Testis (tissue), 3 donors: Measurements from ENCODE around the gene MPC1. TPM values are rescaled to one million over a fixed set of nuclear protein-coding genes. Genes with fewer than 3 reads are reported as not detected.

Source experiments
- DNase-seq: peaks from one replicate; pipeline ENCODE4 v3.0.0-alpha.2; 2019
- H3K27ac ChIP-seq, 2 donors: fragments of 200-600 bp; sonication (generic); one replicate each; pipeline ENCODE4 v1.5.1; 2019
- H3K27me3 ChIP-seq: fragments of 200-600 bp; sonication (generic); one replicate; pipeline ENCODE4 v1.5.1; 2019
- H3K36me3 ChIP-seq: fragments of 200-600 bp; sonication (generic); one replicate; pipeline ENCODE4 v1.5.1; 2017; ENCODE audit warnings: low read depth; ENCODE audit errors: missing control alignments
- H3K4me1 ChIP-seq: fragments of 200-600 bp; sonication (generic); one replicate; pipeline ENCODE4 v1.5.1; 2019
- H3K4me3 ChIP-seq, 2 donors: fragments of 200-600 bp; sonication (generic); one replicate each; pipeline ENCODE4 v1.5.1; 2017 to 2019
- H3K9me3 ChIP-seq: fragments of 200-600 bp; sonication (generic); one replicate; pipeline ENCODE4 v1.5.1; 2017
- POLR2A ChIP-seq: fragments of 450-650 bp; IDR thresholded peaks from one replicate; pipeline ENCODE4 v1.6.1; 2017; ENCODE audit warnings: antibody characterized with exemption, mild to moderate bottlenecking, moderate library complexity
- WGBS, 2 donors: methylation state at CpG; one replicate each; pipeline ENCODE4 v1.1.5; 2018; 5-methylcytosine and 5-hydroxymethylcytosine counted together
- intact Hi-C: fragments of 100-400 bp; cut with DNase I; formaldehyde crosslinking; loops from one replicate; pipeline ENCODE4 v1.15.1; 2023; ENCODE audit warnings: low total_unique reads
- polyA plus RNA-seq: library from polyadenylated mRNA; stranded (reverse); fragments of 350-450 nt; fragmentation: Illumina TruSeq; extraction: RNeasy Lipid Tissue Mini Kit (QIAGEN cat#74804); gene quantifications from one replicate; pipeline ENCODE4 v1.2.3, GENCODE V29; 2014; ENCODE audit warnings: low read depth, low replicate concordance; ENCODE audit not compliant: insufficient read depth
- total RNA-seq, 2 donors: library from RNA; depleted of rRNA; stranded (reverse); fragments of >200 nt; gene quantifications; one replicate each; pipeline ENCODE4 v1.2.3, GENCODE V29; 2016
- TF ChIP-seq, protein P1 (sequence below), 3 experiments: fragments of 450-650 bp in 2 of 3; fragments of 200-600 bp in 1 of 3; sonication (generic) in 1 of 3; IDR thresholded peaks; one replicate each; pipeline ENCODE4 v1.5.1; 2016 to 2019; ENCODE audit warnings: antibody characterized with exemption in 3 of 3, mild to moderate bottlenecking in 2 of 3, moderate library complexity in 1 of 3

Gene MPC1
- total and polyA plus RNA-seq, 3 donors from 2014 or later: 22.5 to 54.2 (median 24.0) TPM

DNA sequence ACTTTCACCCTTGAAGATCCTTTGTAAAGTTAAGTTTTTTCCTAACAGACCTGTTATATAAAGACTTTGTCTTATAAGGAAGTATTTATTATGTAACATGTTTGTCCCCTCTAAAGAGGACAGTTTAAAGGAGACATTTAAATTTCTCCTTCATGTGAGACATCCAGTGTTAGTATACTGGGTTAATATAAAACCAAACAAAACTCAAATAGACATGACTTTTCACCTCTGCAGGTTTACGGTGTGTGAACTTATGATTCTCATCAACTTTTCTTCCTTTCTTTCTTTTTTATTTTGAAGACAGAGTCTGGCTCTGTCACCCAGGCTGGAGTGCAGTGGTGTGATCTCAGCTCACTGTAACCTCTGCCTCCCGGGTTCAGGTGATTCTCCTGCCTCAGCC is 17.4 kb upstream of the MPC1 start:
- H3K27ac ChIP-seq: no peak overlapping the region
- H3K9me3 ChIP-seq: no peaks in the 10 kb centered on the region
- no peak for TF ChIP-seq POLR2A
- 92 to 94% methylated on average over 2 of the region's 2 CpGs for WGBS, 2 donors
- no peaks in the 10 kb centered on the region for H3K4me1 ChIP-seq
- no peak overlapping the region for H3K4me3 ChIP-seq
- no peak for DNase-seq
- no peaks in the 10 kb centered on the region for H3K36me3 ChIP-seq
- intact Hi-C loops: no loop called here
- H3K27me3 ChIP-seq: no peaks in the 10 kb centered on the region

DNA sequence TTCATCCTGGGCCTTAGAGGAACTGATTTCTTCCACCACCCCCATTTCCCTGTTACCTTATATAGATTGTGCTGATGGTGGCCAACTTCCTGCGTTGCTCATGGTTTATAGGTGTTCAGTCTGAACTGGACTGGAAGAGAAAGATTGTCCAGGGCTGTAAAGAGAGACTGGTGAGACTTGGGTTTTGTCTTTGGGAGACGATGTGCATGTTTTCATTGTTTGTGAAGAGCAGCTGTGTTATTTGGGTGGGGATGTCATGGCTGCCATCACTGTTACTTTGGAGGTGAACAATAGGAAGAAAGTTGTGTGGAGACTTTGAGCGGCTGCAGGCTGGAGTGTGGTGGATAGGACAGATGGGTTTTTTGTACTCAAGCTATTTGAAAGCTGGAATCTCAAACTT is 15.6 kb upstream of the MPC1 start:
- H3K4me3 ChIP-seq: no peak overlapping the region
- no peak overlapping the region for H3K27ac ChIP-seq
- intact Hi-C loops: loop anchor here (10.0 kb wide), 1 partner anchor 124 kb away; no protein-coding TSS in a partner anchor
- H3K9me3 ChIP-seq: no peaks in the 10 kb centered on the region
- no peaks in the 10 kb centered on the region for H3K27me3 ChIP-seq
- TF ChIP-seq POLR2A: no peak
- TF ChIP-seq, protein P1, sequence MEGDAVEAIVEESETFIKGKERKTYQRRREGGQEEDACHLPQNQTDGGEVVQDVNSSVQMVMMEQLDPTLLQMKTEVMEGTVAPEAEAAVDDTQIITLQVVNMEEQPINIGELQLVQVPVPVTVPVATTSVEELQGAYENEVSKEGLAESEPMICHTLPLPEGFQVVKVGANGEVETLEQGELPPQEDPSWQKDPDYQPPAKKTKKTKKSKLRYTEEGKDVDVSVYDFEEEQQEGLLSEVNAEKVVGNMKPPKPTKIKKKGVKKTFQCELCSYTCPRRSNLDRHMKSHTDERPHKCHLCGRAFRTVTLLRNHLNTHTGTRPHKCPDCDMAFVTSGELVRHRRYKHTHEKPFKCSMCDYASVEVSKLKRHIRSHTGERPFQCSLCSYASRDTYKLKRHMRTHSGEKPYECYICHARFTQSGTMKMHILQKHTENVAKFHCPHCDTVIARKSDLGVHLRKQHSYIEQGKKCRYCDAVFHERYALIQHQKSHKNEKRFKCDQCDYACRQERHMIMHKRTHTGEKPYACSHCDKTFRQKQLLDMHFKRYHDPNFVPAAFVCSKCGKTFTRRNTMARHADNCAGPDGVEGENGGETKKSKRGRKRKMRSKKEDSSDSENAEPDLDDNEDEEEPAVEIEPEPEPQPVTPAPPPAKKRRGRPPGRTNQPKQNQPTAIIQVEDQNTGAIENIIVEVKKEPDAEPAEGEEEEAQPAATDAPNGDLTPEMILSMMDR (IDR thresholded peaks at IDR 0.05): no peak
- WGBS, 2 donors: 84 to 93% methylated on average over 3 of the region's 3 CpGs
- no peak for DNase-seq
- H3K36me3 ChIP-seq: no peaks in the 10 kb centered on the region
- H3K4me1 ChIP-seq: no peaks in the 10 kb centered on the region

GRCh38 chr6:166397849-166398248 is 15.1 kb upstream of the MPC1 start:
- Histone ChIP-seq H3K4me3 (no peak overlapping the region), H3K36me3 (no peaks in the 10 kb centered on the region), H3K9me3 (no peaks in the 10 kb centered on the region), H3K4me1 (no peaks in the 10 kb centered on the region), H3K27ac (no peak overlapping the region), H3K27me3 (no peaks in the 10 kb centered on the region)
- 93 to 100% methylated on average over 1 to 4 of the region's 4 CpGs for WGBS, 2 donors
- TF ChIP-seq, protein P1 (IDR thresholded peaks at IDR 0.05): no peak
- no peak for TF ChIP-seq POLR2A
- no peak for DNase-seq
- intact Hi-C loops: loop anchor here (10.0 kb wide), 1 partner anchor 123 kb away; no protein-coding TSS in a partner anchor

GRCh38 chr6:166395778-166396177 is 13.0 kb upstream of the MPC1 start:
- no peaks in the 10 kb centered on the region for H3K36me3 ChIP-seq
- no peak overlapping the region for H3K4me3 ChIP-seq
- no peaks in the 10 kb centered on the region for H3K9me3 ChIP-seq
- intact Hi-C loops: loop anchor here (10.0 kb wide), 1 partner anchor 121 kb away; no protein-coding TSS in a partner anchor
- DNase-seq: no peak
- TF ChIP-seq POLR2A: no peak
- TF ChIP-seq, protein P1 (IDR thresholded peaks at IDR 0.05): no peak
- H3K27me3 ChIP-seq: no peaks in the 10 kb centered on the region
- no peaks in the 10 kb centered on the region for H3K4me1 ChIP-seq
- 84 to 88% methylated on average over 6 of the region's 6 CpGs for WGBS, 2 donors
- no peak overlapping the region for H3K27ac ChIP-seq

DNA sequence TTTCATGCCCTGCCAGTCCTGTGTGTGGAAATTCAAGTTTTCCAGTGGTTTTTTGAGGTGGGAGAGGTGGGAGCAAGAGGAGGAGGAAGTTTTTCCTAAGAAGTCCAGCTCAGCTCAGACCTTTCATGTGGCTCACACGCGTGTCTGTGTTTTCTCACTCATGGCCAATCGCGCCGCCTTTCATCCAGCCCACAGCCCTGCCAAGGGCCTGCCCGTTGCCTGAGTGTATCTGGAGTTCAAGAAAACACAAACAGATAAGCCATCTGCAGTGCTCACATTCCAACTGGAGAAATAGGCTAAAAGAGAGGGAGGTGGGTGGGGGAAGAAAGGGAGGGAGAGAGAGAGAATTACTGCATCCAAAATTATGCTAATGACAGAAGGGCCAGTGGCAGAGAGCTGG is 12.6 kb upstream of the MPC1 start:
- no peaks in the 10 kb centered on the region for H3K27me3 ChIP-seq
- intact Hi-C loops: loop anchor here (10.0 kb wide), 1 partner anchor 121 kb away; no protein-coding TSS in a partner anchor
- no peak overlapping the region for H3K4me3 ChIP-seq
- H3K27ac ChIP-seq: no peak overlapping the region
- DNase-seq: no peak
- H3K9me3 ChIP-seq: no peaks in the 10 kb centered on the region
- TF ChIP-seq, protein P1 (IDR thresholded peaks at IDR 0.05): no peak
- no peak for TF ChIP-seq POLR2A
- no peaks in the 10 kb centered on the region for H3K36me3 ChIP-seq
- 56 to 63% methylated on average over 6 of the region's 6 CpGs for WGBS, 2 donors
- H3K4me1 ChIP-seq: no peaks in the 10 kb centered on the region
